Bronchial epithelial cell (primary cell): ENCODE measurements around the gene COPA. TPM values are rescaled to one million over a fixed set of nuclear protein-coding genes. Genes with fewer than 3 reads are reported as not detected.

ENCODE experiments used
- DNase-seq: peaks from one replicate; pipeline ENCODE4 v3.0.0-alpha.2; 2010; ENCODE audit warnings: low read depth
- FAIRE-seq: peaks from 2 replicates; lab custom pipeline; 2011; peaks lifted over from hg19 to GRCh38; lab: Jason Lieb, UNC
- H3K27me3 ChIP-seq: 2 replicates; pipeline ENCODE4 v1.5.1; 2011; ENCODE audit warnings: low read length; ENCODE audit not compliant: control insufficient read depth, insufficient read depth
- H3K36me3 ChIP-seq: 2 replicates; pipeline ENCODE4 v1.5.1; 2011; ENCODE audit warnings: low read length; ENCODE audit not compliant: control insufficient read depth, insufficient read depth
- H3K4me3 ChIP-seq: 2 replicates; pipeline ENCODE4 v1.5.1; 2011; ENCODE audit warnings: mild to moderate bottlenecking, low read depth, low read length, control low read depth
- CTCF ChIP-seq: IDR thresholded peaks from 2 replicates; pipeline ENCODE4 v1.5.1; 2011; ENCODE audit warnings: mild to moderate bottlenecking, moderate library complexity, low read length, control low read depth, inconsistent platforms; ENCODE audit not compliant: insufficient read depth, severe bottlenecking
- total RNA-seq: library from RNA; depleted of rRNA; stranded (reverse); fragments of >200 nt; gene quantifications from 2 replicates; pipeline ENCODE4 v1.2.1, GENCODE V29; 2014

Gene COPA
- total RNA-seq, 1 donor from 2014 or later, result 136 TPM

DNA sequence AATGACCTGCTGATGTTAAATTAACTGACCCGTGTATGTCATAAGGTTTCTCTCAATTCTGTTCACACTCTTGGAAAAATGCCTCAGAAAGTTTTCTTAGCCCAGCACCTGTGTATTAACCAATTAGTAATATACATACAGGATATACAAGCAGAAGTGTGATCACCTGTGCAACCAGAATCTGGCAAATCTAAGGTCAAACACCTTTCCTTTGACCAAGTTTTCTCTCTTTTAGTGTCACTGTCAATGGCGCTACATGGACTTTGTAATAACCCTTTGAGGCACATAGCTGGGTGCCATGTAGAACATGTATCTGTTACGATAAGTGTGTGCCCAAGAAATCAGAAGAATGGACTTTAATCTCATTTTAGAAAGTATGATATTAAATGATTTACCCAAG is 1.2 kb upstream of the COPA start:
- H3K4me3 ChIP-seq, result peak overlapping the region; percentile 92
- DNase-seq (no peak), FAIRE-seq (no peak)
- TF ChIP-seq CTCF, result no peak
- no peaks in the 10 kb centered on the region for H3K27me3 ChIP-seq
- peaks cover 11% of the 10 kb centered on the region for H3K36me3 ChIP-seq

DNA sequence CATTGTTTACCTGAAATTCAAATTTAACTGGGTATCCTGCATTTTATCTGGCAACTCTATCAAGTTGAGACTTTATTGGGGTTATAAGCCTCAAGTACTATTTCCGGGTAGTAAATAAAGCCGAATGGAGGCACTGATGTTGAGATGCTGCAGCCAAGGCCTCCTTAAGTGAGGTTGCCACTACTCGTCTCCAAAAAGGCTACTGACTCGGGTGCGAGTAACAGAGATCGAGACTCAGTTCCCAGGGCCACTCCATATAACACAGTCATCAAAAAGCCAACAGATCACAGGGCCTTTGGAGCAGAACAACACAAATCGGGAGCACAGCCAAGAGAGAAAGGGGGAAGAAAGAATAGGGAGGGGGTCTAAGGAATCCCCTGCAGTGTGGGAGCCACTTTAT is 524 bp downstream of the COPA start:
- TF ChIP-seq CTCF, result no peak
- Histone ChIP-seq H3K27me3 (no peaks in the 10 kb centered on the region), H3K4me3 (peak overlapping the region; percentile 92), H3K36me3 (peaks cover 14% of the 10 kb centered on the region)
- DNase-seq (peak; percentile 14), FAIRE-seq (no peak)

DNA sequence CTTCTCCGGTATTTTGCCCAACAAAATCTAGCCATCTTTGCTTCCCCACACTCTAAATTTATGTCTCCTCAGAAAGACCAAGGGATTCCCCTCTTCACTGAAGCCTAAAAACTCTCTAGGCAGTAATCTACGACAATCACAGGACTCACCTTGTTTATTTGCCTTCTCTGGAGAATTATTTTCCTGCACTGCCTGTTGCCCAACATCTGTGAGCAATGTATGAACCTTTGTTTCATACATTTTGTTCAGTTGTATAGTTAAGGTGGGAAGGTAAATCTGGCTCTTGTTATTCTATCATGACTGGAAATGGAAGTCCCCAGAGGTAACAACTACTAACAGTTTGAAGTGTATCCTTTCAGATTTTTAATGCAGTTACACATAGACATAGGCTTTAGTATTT is 2.2 kb downstream of the COPA start:
- peak; percentile 18 for DNase-seq
- Histone ChIP-seq H3K4me3 (no peak overlapping the region), H3K36me3 (peaks cover 11% of the 10 kb centered on the region), H3K27me3 (no peaks in the 10 kb centered on the region)
- no peak for FAIRE-seq
- TF ChIP-seq CTCF, result no peak

DNA sequence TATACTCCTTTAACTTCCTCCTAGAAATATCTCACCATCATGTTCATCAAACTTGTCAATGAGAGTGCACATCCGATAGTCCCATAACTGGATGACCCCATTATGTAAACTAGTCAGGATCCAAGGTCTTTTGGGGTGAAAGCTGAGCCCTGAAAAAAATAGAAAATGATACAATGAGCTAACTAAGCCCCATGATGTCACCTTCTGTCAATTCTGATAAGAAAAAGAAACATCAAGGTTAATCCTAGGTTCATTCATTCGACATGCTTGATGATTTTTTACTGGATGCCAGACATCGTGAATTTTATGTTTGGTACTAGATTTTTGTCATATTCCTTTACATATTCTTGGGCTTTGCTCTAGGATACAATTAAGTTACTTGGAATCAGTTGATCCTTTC is 2.9 kb downstream of the COPA start:
- H3K36me3 ChIP-seq, result peaks cover 9% of the 10 kb centered on the region
- FAIRE-seq, result no peak
- H3K4me3 ChIP-seq, result no peak overlapping the region
- no peak for DNase-seq
- no peak for TF ChIP-seq CTCF
- H3K27me3 ChIP-seq, result no peaks in the 10 kb centered on the region

- FAIRE-seq (no peak), DNase-seq (no peak)
- no peak for TF ChIP-seq CTCF
- no peaks in the 10 kb centered on the region for H3K27me3 ChIP-seq
- no peak overlapping the region for H3K4me3 ChIP-seq
- H3K36me3 ChIP-seq, result peaks cover 8% of the 10 kb centered on the region
Observed at GRCh38 chr1:160338580-160338979, 4.5 kb downstream of the COPA start.

DNA sequence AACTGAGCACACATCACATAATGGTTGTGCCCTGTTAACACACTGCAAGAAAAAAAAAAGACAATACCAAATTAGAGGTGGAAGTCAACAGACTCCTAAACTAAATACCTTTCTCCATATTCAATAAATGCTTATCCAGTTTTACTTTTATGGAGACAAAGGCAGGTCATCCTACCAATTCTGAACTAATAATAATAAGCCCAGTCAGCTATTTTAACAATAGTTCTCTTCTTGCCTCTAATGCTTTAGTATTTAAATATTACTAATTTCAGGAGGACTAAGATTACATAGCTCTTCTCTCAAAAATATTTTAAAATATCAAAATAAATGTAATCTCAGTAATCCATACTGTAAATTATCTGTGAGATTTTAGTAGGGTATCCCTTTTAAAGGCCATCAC is 10.5 kb downstream of the COPA start:
- DNase-seq (no peak), FAIRE-seq (no peak)
- Histone ChIP-seq H3K4me3 (no peak overlapping the region), H3K27me3 (no peaks in the 10 kb centered on the region), H3K36me3 (peaks cover 12% of the 10 kb centered on the region)
- TF ChIP-seq CTCF, result no peak
